K562 (cell line): Measurements from ENCODE around the gene MFN1. TPM values are rescaled to one million over a fixed set of nuclear protein-coding genes. Genes with fewer than 3 reads are reported as not detected.

Experiments used
- ATAC-seq: fragments of 200-7000 bp; cut with Tn5 transposase; 3 replicates; pipeline ENCODE4 v1.9.1; 2020; ENCODE audit warnings: moderate library complexity
- BruUV-seq: library from RNA; stranded (reverse); fragments of 400-500 nt; replicated peaks from 2 replicates; lab custom pipeline; 2021; lab: Mats Ljungman, UMichigan
- CTCF ChIA-PET: fragments of 300-600 bp; formaldehyde crosslinking; extraction: SDS; loops from one replicate; lab custom pipeline; 2021; ENCODE audit warnings: low intra/inter-chr PET ratio; lab: Yijun Ruan, JAX
- POLR2A ChIA-PET: fragments of 300-600, 350-650 bp; sonication (Branson Sonifier 250); formaldehyde crosslinking; extraction: SDS; loops from one replicate; lab custom pipeline; 2021; ENCODE audit warnings: antibody characterized with exemption, inconsistent platforms; lab: Yijun Ruan, JAX
- DNase-seq, 4 experiments: peaks; one replicate each; pipeline versions ENCODE4 v3.0.0 to v3.0.0-alpha.2; 2011 to 2018; ENCODE audit warnings: low spot score in 3 of 4, mixed read lengths in 3 of 4; ENCODE audit errors: extremely low read depth in 1 of 4
- FAIRE-seq: peaks from 2 replicates; lab custom pipeline; 2011; peaks lifted over from hg19 to GRCh38; lab: Jason Lieb, UNC
- H2AFZ ChIP-seq: 2 replicates; pipeline ENCODE4 v1.6.0; 2011; ENCODE audit warnings: low read depth, low read length, control low read depth, inconsistent platforms
- H3K27ac ChIP-seq: fragments of 200-600 bp; 3 replicates; pipeline ENCODE4 v1.8.0; 2011; ENCODE audit warnings: low read depth, mild to moderate bottlenecking, control low read depth, inconsistent platforms, low read length, moderate library complexity, mixed read lengths; ENCODE audit errors: extremely low read depth
- H3K27me3 ChIP-seq, 2 experiments: fragments of 300-600 bp in 1 of 2; 2 replicates in 1 of 2; 3 replicates in 1 of 2; pipeline versions ENCODE4 v1.6.0 to v1.8.0; 2011; ENCODE audit warnings: inconsistent platforms in 2 of 2, low read length in 2 of 2, mild to moderate bottlenecking in 1 of 2, mixed read lengths in 1 of 2, moderate library complexity in 1 of 2; ENCODE audit not compliant: control insufficient read depth in 2 of 2, insufficient read depth in 2 of 2
- H3K36me3 ChIP-seq: fragments of 300-600 bp; 3 replicates; pipeline ENCODE4 v1.8.0; 2011; ENCODE audit warnings: mild to moderate bottlenecking, low read length, inconsistent platforms; ENCODE audit not compliant: control insufficient read depth, insufficient read depth
- H3K4me1 ChIP-seq, 2 experiments: fragments of 200-600 bp in 1 of 2; replicated peaks in 1 of 2; 2 replicates in 1 of 2; 3 replicates in 1 of 2; pipeline versions ENCODE4 v1.5.1 to v1.8.0; 2011; ENCODE audit warnings: inconsistent platforms in 2 of 2, low read length in 2 of 2, mild to moderate bottlenecking in 1 of 2, mixed read lengths in 1 of 2, moderate library complexity in 1 of 2; ENCODE audit not compliant: control insufficient read depth in 2 of 2, insufficient read depth in 2 of 2
- H3K4me2 ChIP-seq: 2 replicates; pipeline ENCODE4 v1.6.1; 2011; ENCODE audit warnings: low read length, control low read depth, inconsistent platforms, mixed read lengths; ENCODE audit not compliant: insufficient read depth
- H3K4me3 ChIP-seq: fragments of 200-600 bp; sonication (generic), shearing (Covaris generic); 2 replicates; pipeline ENCODE4 v1.5.1; 2016; ENCODE audit warnings: control low read depth, inconsistent platforms
- H3K79me2 ChIP-seq: fragments of 200-600 bp; 3 replicates; pipeline ENCODE4 v1.8.0; 2011; ENCODE audit warnings: low read length, inconsistent platforms; ENCODE audit not compliant: control insufficient read depth, insufficient read depth
- H3K9ac ChIP-seq, 2 experiments: 2 replicates each; pipeline versions ENCODE4 v1.6.0 to v1.6.1; 2011; ENCODE audit warnings: low read depth in 2 of 2, low read length in 2 of 2, control low read depth in 1 of 2, inconsistent platforms in 1 of 2, mild to moderate bottlenecking in 1 of 2, mixed read lengths in 1 of 2; ENCODE audit not compliant: insufficient read depth in 1 of 2
- H3K9me1 ChIP-seq: one replicate; pipeline ENCODE4 v1.6.0; 2011; ENCODE audit warnings: inconsistent platforms, mild to moderate bottlenecking, low read length, moderate library complexity; ENCODE audit not compliant: control insufficient read depth, insufficient read depth
- H3K9me3 ChIP-seq: replicated peaks from 2 replicates; pipeline ENCODE4 v1.5.1; 2011; ENCODE audit warnings: low read depth, low read length, inconsistent platforms; ENCODE audit not compliant: control insufficient read depth, insufficient read depth
- H4K20me1 ChIP-seq: replicated peaks from 2 replicates; pipeline ENCODE4 v1.6.1; 2011; ENCODE audit warnings: low read length, inconsistent platforms, mixed read lengths; ENCODE audit not compliant: control insufficient read depth, insufficient read depth
- BCLAF1 ChIP-seq, 2 experiments: fragments of 450-650 bp in 1 of 2; IDR thresholded peaks; 2 replicates each; pipeline ENCODE4 v1.6.1; 2011 to 2017; ENCODE audit warnings: low read depth in 2 of 2, antibody characterized with exemption in 1 of 2, borderline replicate concordance in 1 of 2, low read length in 1 of 2, mild to moderate bottlenecking in 1 of 2, mixed read lengths in 1 of 2; ENCODE audit not compliant: control insufficient read depth in 1 of 2
- E2F8 ChIP-seq: fragments of 450-650 bp; IDR thresholded peaks from 2 replicates; pipeline ENCODE4 v1.7.1; 2018; ENCODE audit warnings: mild to moderate bottlenecking, low read depth; ENCODE audit not compliant: partially characterized antibody
- HCFC1 ChIP-seq: IDR thresholded peaks from 2 replicates; pipeline ENCODE4 v1.6.1; 2012; ENCODE audit warnings: low read depth, low read length, improper control_type of control experiment
- JUN ChIP-seq, 2 experiments: sonication (generic) in 1 of 2; formaldehyde crosslinking in 1 of 2; IDR thresholded peaks; 2 replicates each; pipeline versions ENCODE4 v1.6.1 to v1.8.0; 2012 to 2022; ENCODE audit warnings: borderline replicate concordance in 2 of 2, mild to moderate bottlenecking in 2 of 2, improper control_type of control experiment in 1 of 2, low read depth in 1 of 2, low read length in 1 of 2, missing genetic modification reagents in 1 of 2
- NFE2 ChIP-seq: IDR thresholded peaks from 2 replicates; pipeline ENCODE4 v1.6.1; 2014; ENCODE audit warnings: antibody characterized with exemption, low read depth
- NFIC ChIP-seq: fragments of 450-650 bp; IDR thresholded peaks from 2 replicates; pipeline ENCODE4 v1.6.1; 2017; ENCODE audit warnings: mild to moderate bottlenecking, inconsistent platforms
- WHSC1 ChIP-seq: IDR thresholded peaks from one replicate; pipeline ENCODE4 v1.6.1; 2012; ENCODE audit warnings: low read length, control low read depth, inconsistent platforms
- ZBTB8A ChIP-seq: fragments of 450-650 bp; IDR thresholded peaks from 2 replicates; pipeline ENCODE4 v1.6.1; 2018; ENCODE audit warnings: mild to moderate bottlenecking, moderate library complexity; ENCODE audit not compliant: partially characterized antibody
- ZNF395 ChIP-seq: fragments of 200-800 bp; sonication (Bioruptor generic); IDR thresholded peaks from 2 replicates; pipeline ENCODE4 v1.6.1; 2017; ENCODE audit warnings: missing genetic modification characterization, missing compliant biosample characterization
- ZNF398 ChIP-seq: fragments of 250-450 bp; sonication (Bioruptor Pico); IDR thresholded peaks from 2 replicates; pipeline ENCODE4 v1.8.0; 2021; ENCODE audit warnings: moderate library complexity, mild to moderate bottlenecking, inconsistent platforms
- ZNF57 ChIP-seq: fragments of 450-650 bp; formaldehyde crosslinking; IDR thresholded peaks from 2 replicates; pipeline ENCODE4 v1.4.0; 2020; ENCODE audit warnings: mild to moderate bottlenecking, moderate library complexity
- ZNF79 ChIP-seq: fragments of 250-450 bp; sonication (Bioruptor Pico); IDR thresholded peaks from 2 replicates; pipeline ENCODE4 v1.4.0; 2020; ENCODE audit warnings: low read depth, mild to moderate bottlenecking, moderate library complexity
- WGBS: fragments of 100-300 bp; shearing (Covaris generic); methylation state at CpG from one replicate; pipeline ENCODE4 v1.1.6; 2016; ENCODE audit warnings: low coverage, mixed read lengths; ENCODE audit not compliant: insufficient coverage; ENCODE audit errors: missing lambda C conversion rate; 5-methylcytosine and 5-hydroxymethylcytosine counted together
- in situ Hi-C: fragments of 300-500 bp; cut with MboI; formaldehyde crosslinking; loops from 4 replicates; pipeline ENCODE4 v1.15.0; 2018; ENCODE audit warnings: inconsistent platforms, mixed read lengths
- intact Hi-C: fragments of 100-400 bp; cut with micrococcal nuclease; formaldehyde crosslinking; loops from 2 replicates; pipeline ENCODE4 v1.14.2; 2022
- polyA plus RNA-seq, 8 experiments: library from polyadenylated mRNA; depleted of rRNA in 4 of 8; stranded (reverse) in 5 of 8; unstranded in 3 of 8; fragments of >200 nt; fragmentation: Nextera tagmentation in 2 of 8; fragmentation: Illumina TruSeq in 1 of 8; extraction: Ambion mirVana in 2 of 8; extraction: Trizol in 1 of 8; gene quantifications; 2 replicates each; pipeline versions ENCODE4 v1.2.1 to v1.2.3, GENCODE V29; 2011 to 2014; ENCODE audit warnings: inconsistent platforms in 1 of 8, missing spikeins in 1 of 8
- total RNA-seq, 7 experiments: library from RNA; depleted of rRNA in 6 of 7; stranded (reverse); fragments of >200 nt in 6 of 7; fragmentation: Illumina TruSeq in 2 of 7; extraction: Trizol in 2 of 7; gene quantifications; 2 replicates each; pipeline versions ENCODE4 v1.2.1 to v1.2.3, GENCODE V29; 2011 to 2021; ENCODE audit warnings: low replicate concordance in 1 of 7

Gene MFN1
- total and polyA plus RNA-seq, 9 of the 15 experiments (the other 6 are each of a cell fraction or from before 2014, with no cell fraction given): 10.5 to 42.7 (median 22.6) TPM

- Histone ChIP-seq H3K4me3 (no peak overlapping the region), H2AFZ (no peak overlapping the region), H4K20me1 (no peaks in the 10 kb centered on the region), H3K36me3 (peaks cover 25% of the 10 kb centered on the region), H3K4me1 (no peaks in the 10 kb centered on the region), H3K9me1 (no peaks in the 10 kb centered on the region), H3K27me3 (no peaks in the 10 kb centered on the region), H3K9ac (no peak overlapping the region), H3K79me2 (0 out of 3 replicates have a peak, but pooled peaks cover 14% of the 10 kb centered on the region), H3K9me3 (no peaks in the 10 kb centered on the region), H3K27ac (no peak overlapping the region), H3K4me2 (no peak overlapping the region)
- no peak for DNase-seq
- WGBS: 94% methylated on average over 6 of the region's 6 CpGs
- intact Hi-C loops: no loop called here
- ATAC-seq: no peak
- no peak for FAIRE-seq
- in situ Hi-C loops: loop anchor here (25.0 kb wide), 1 partner anchor 1187 kb away; the partner anchor contains the start of gene TTC14
- BruUV-seq: no TSS peak
- CTCF ChIA-PET: no interaction called here
- POLR2A ChIA-PET: interaction anchor here (1.0 kb wide), 1 partner anchor 13 kb away, joined by 3 read pairs; no protein-coding TSS in a partner anchor
- TF ChIP-seq ZNF79 (CRISPR knock-in tag) (no peak), ZBTB8A (no peak), WHSC1 (no peak), E2F8 (no peak), NFIC (no peak), NFE2 (no peak), HCFC1 (no peak), ZNF57 (CRISPR knock-in tag) (no peak), ZNF395 (CRISPR knock-in tag) (no peak), ZNF398 (CRISPR knock-in tag) (no peak), JUN (IDR thresholded peaks at IDR 0.05; ENCODE audit: borderline replicate concordance, low read depth, low read length) (no peak), JUN (CRISPR knock-in tag; IDR thresholded peaks at IDR 0.05; ENCODE audit: borderline replicate concordance) (no peak), BCLAF1 (IDR thresholded peaks at IDR 0.05; ENCODE audit: borderline replicate concordance in 1 of 2, control insufficient read depth in 1 of 2, low read depth in 2 of 2, low read length in 1 of 2) (no peak)
Observed at GRCh38 chr3:179425075-179425474, 77.6 kb downstream of the MFN1 start.
